ENCODE data around the gene ABCB8. TPM values are rescaled to one million over a fixed set of nuclear protein-coding genes. Genes with fewer than 3 reads are reported as not detected.

Gene ABCB8
- total and polyA plus RNA-seq, 4 donors: 12.4 to 30.2 (median 22.5) TPM

DNA sequence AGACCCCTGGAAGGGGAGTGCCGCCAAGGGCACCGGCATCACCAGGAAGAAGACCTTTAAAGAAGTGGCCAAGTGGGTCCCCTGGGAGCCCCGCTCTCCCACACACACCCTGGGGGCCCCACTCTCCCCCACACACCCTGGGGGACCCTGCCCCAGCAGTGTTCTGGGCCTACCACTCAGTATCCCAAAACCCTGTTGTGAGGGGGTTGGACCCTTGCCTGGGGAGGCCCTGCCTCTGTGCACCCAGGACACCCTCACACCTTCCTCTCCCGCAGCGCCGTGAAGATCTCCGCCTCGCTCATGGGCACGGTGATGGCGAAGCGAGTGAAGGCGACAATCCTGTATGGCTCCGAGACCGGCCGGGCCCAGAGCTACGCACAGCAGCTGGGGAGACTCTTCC is 26.7 kb upstream of the ABCB8 start (continued):
- TF ChIP-seq, protein P1, sequence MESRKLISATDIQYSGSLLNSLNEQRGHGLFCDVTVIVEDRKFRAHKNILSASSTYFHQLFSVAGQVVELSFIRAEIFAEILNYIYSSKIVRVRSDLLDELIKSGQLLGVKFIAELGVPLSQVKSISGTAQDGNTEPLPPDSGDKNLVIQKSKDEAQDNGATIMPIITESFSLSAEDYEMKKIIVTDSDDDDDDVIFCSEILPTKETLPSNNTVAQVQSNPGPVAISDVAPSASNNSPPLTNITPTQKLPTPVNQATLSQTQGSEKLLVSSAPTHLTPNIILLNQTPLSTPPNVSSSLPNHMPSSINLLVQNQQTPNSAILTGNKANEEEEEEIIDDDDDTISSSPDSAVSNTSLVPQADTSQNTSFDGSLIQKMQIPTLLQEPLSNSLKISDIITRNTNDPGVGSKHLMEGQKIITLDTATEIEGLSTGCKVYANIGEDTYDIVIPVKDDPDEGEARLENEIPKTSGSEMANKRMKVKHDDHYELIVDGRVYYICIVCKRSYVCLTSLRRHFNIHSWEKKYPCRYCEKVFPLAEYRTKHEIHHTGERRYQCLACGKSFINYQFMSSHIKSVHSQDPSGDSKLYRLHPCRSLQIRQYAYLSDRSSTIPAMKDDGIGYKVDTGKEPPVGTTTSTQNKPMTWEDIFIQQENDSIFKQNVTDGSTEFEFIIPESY (IDR thresholded peaks at IDR 0.05): no peak
- no peak for TF ChIP-seq RXRA (IDR thresholded peaks at IDR 0.05)

DNA sequence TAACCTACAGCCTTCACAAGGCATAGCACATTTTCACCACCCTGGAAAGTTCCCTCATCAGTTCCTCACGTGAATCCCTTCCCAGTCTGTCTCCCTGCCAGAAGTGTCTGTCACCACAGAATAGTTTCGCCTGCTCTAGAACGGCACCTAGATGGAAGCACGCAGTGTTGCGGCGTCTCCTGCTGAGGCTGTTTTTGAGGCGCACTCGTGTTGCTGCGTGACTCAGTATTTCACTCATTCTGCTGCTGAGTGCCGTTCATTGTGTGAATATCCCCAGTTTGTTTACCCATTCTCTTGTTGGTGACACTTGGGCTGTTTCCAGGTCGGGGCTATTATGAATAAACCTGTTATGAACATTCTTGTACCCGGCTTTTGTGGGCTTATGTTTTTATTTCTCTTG is 24.7 kb upstream of the ABCB8 start:
- no peak overlapping the region for H3K9ac ChIP-seq (ENCODE audit: low read depth in 1 of 2, low read length in 2 of 2)
- H3K9me3 ChIP-seq (ENCODE audit: control insufficient read depth in 4 of 4, low read length in 3 of 4): no peaks in the 10 kb centered on the region
- no peak for DNase-seq (ENCODE audit: low spot score)
- H3K27me3 ChIP-seq (ENCODE audit: control insufficient read depth in 4 of 4, insufficient read depth in 4 of 4, low read length in 3 of 4): no peaks in the 10 kb centered on the region
- H3K27ac ChIP-seq (ENCODE audit: low read depth in 1 of 2, low read length in 2 of 2): no peak overlapping the region
- TF ChIP-seq NR2F2 (IDR thresholded peaks at IDR 0.05): no peak
- no peak for TF ChIP-seq RXRA (IDR thresholded peaks at IDR 0.05)
- no peak for TF ChIP-seq TAF1 (conservative IDR thresholded peaks at IDR 0.05)
- TF ChIP-seq, protein P2, sequence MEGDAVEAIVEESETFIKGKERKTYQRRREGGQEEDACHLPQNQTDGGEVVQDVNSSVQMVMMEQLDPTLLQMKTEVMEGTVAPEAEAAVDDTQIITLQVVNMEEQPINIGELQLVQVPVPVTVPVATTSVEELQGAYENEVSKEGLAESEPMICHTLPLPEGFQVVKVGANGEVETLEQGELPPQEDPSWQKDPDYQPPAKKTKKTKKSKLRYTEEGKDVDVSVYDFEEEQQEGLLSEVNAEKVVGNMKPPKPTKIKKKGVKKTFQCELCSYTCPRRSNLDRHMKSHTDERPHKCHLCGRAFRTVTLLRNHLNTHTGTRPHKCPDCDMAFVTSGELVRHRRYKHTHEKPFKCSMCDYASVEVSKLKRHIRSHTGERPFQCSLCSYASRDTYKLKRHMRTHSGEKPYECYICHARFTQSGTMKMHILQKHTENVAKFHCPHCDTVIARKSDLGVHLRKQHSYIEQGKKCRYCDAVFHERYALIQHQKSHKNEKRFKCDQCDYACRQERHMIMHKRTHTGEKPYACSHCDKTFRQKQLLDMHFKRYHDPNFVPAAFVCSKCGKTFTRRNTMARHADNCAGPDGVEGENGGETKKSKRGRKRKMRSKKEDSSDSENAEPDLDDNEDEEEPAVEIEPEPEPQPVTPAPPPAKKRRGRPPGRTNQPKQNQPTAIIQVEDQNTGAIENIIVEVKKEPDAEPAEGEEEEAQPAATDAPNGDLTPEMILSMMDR (IDR thresholded peaks at IDR 0.05; ENCODE audit: low read depth, low read length, missing input control): no peak
- TF ChIP-seq RAD21 (IDR thresholded peaks at IDR 0.05): no peak
- TF ChIP-seq, protein P3, sequence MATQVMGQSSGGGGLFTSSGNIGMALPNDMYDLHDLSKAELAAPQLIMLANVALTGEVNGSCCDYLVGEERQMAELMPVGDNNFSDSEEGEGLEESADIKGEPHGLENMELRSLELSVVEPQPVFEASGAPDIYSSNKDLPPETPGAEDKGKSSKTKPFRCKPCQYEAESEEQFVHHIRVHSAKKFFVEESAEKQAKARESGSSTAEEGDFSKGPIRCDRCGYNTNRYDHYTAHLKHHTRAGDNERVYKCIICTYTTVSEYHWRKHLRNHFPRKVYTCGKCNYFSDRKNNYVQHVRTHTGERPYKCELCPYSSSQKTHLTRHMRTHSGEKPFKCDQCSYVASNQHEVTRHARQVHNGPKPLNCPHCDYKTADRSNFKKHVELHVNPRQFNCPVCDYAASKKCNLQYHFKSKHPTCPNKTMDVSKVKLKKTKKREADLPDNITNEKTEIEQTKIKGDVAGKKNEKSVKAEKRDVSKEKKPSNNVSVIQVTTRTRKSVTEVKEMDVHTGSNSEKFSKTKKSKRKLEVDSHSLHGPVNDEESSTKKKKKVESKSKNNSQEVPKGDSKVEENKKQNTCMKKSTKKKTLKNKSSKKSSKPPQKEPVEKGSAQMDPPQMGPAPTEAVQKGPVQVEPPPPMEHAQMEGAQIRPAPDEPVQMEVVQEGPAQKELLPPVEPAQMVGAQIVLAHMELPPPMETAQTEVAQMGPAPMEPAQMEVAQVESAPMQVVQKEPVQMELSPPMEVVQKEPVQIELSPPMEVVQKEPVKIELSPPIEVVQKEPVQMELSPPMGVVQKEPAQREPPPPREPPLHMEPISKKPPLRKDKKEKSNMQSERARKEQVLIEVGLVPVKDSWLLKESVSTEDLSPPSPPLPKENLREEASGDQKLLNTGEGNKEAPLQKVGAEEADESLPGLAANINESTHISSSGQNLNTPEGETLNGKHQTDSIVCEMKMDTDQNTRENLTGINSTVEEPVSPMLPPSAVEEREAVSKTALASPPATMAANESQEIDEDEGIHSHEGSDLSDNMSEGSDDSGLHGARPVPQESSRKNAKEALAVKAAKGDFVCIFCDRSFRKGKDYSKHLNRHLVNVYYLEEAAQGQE (IDR thresholded peaks at IDR 0.05): no peak
- no peak for TF ChIP-seq SP1 (IDR thresholded peaks at IDR 0.05)
- TF ChIP-seq EGR1 (IDR thresholded peaks at IDR 0.05; ENCODE audit: low read depth in 2 of 2): no peak
- no peak for TF ChIP-seq YY1 (IDR thresholded peaks at IDR 0.05)
- TF ChIP-seq JUND (IDR thresholded peaks at IDR 0.05): no peak
- no peak for TF ChIP-seq FOXA2 (IDR thresholded peaks at IDR 0.05)
- TF ChIP-seq, protein P1 (IDR thresholded peaks at IDR 0.05): no peak
- TF ChIP-seq, protein P4, sequence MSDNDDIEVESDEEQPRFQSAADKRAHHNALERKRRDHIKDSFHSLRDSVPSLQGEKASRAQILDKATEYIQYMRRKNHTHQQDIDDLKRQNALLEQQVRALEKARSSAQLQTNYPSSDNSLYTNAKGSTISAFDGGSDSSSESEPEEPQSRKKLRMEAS (IDR thresholded peaks at IDR 0.05): no peak
- TF ChIP-seq, protein P5, sequence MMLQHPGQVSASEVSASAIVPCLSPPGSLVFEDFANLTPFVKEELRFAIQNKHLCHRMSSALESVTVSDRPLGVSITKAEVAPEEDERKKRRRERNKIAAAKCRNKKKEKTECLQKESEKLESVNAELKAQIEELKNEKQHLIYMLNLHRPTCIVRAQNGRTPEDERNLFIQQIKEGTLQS (IDR thresholded peaks at IDR 0.05): no peak
- no peak for TF ChIP-seq FOXA1 (IDR thresholded peaks at IDR 0.05)
- no peak for TF ChIP-seq HNF4G (IDR thresholded peaks at IDR 0.05)
- no peak for TF ChIP-seq GABPA (IDR thresholded peaks at IDR 0.05 in 1 of 2, conservative IDR thresholded peaks at IDR 0.05 in 1 of 2)
- TF ChIP-seq HNF4A (conservative IDR thresholded peaks at IDR 0.05): no peak
- no peaks in the 10 kb centered on the region for H3K36me3 ChIP-seq (ENCODE audit: control insufficient read depth in 4 of 4, insufficient read depth in 3 of 4, low read depth in 1 of 4, low read length in 3 of 4)
- H3K4me1 ChIP-seq (ENCODE audit: control insufficient read depth in 4 of 4, insufficient read depth in 4 of 4, low read length in 3 of 4): peaks cover 0 to 13% (median 4%) of the 10 kb centered on the region in 4 donors
- 73% methylated on average over 12 of the region's 12 CpGs for WGBS
- no peak overlapping the region for H3K4me3 ChIP-seq (ENCODE audit: low read depth in 1 of 3, low read length in 3 of 3)

Measured in liver (tissue), 9 donors.